Epithelial cell of esophagus (primary cell): ENCODE results near the gene CDRT4.

Source experiments
- DNase-seq: peaks from one replicate; pipeline ENCODE4 v3.0.0; 2010; ENCODE audit warnings: low read depth
- H3K4me3 ChIP-seq: 2 replicates; pipeline ENCODE4 v1.5.1; 2011; ENCODE audit warnings: mild to moderate bottlenecking, low read length, control low read depth
- CTCF ChIP-seq: IDR thresholded peaks from 2 replicates; pipeline ENCODE4 v1.5.1; 2011; ENCODE audit warnings: low read depth, mild to moderate bottlenecking, low read length, control low read depth, inconsistent platforms; ENCODE audit not compliant: insufficient read depth; ENCODE audit errors: missing control alignments

Gene CDRT4

DNA sequence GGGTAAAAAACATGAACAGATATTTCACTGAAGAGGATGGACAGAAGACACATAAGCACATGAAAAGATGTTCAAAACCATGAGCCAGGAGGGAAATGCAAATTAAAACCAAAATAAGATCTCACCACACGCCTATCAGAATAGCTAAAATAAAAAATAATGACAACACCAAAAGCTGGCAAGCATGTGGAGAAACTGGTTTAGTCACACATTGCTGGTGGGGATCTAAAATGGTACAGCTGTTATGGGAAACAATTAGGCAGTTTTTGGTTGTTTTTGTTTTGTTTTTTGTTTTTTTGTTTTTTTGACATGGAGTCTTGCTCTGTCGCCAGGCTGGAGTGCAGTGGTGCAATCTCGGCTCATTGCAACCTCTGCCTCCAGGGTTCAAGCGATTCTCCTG is 81.3 kb downstream of the CDRT4 start:
- no peak for DNase-seq
- H3K4me3 ChIP-seq, result no peak overlapping the region
- no peak for TF ChIP-seq CTCF
